Left ventricle myocardium inferior (tissue), 1 donor: Measurements from ENCODE around the gene IL1RAPL1. TPM values are rescaled to one million over a fixed set of nuclear protein-coding genes. Genes with fewer than 3 reads are reported as not detected.

ENCODE experiments used
- DNase-seq: peaks from one replicate; pipeline ENCODE4 v3.0.0-alpha.2; 2020
- H3K27ac ChIP-seq: fragments of 200-600 bp; replicated peaks from 2 replicates; pipeline ENCODE4 v1.8.0; 2021
- H3K27me3 ChIP-seq: fragments of 200-600 bp; 2 replicates; pipeline ENCODE4 v1.8.0; 2021; ENCODE audit warnings: low read depth
- H3K36me3 ChIP-seq: fragments of 200-600 bp; 2 replicates; pipeline ENCODE4 v1.8.0; 2021
- H3K4me1 ChIP-seq: fragments of 200-600 bp; 2 replicates; pipeline ENCODE4 v1.8.0; 2021
- H3K4me3 ChIP-seq: fragments of 200-600 bp; 2 replicates; pipeline ENCODE4 v1.8.0; 2021; ENCODE audit warnings: mild to moderate bottlenecking, moderate library complexity
- H3K9me3 ChIP-seq: fragments of 200-600 bp; replicated peaks from 2 replicates; pipeline ENCODE4 v1.8.0; 2021
- intact Hi-C: fragments of 100-400 bp; cut with micrococcal nuclease; formaldehyde crosslinking; loops from one replicate; pipeline ENCODE4 v1.11.0; 2022
- total RNA-seq: library from RNA; stranded (reverse); fragmentation: NEBNext Ultra II Directional; extraction: Animal tissue kit (Norgen Biotek cat#: 25700); gene quantifications from one replicate; pipeline ENCODE4 v1.2.1, GENCODE V29; 2021
- TF ChIP-seq, protein P1 (sequence below): fragments of 200-600 bp; IDR thresholded peaks from 2 replicates; pipeline ENCODE4 v1.8.0; 2021; ENCODE audit warnings: antibody characterized with exemption, mild to moderate bottlenecking, borderline replicate concordance
- donor health status: DM: no; HTN: yes; CAD: no; lungs with severe emphysema.

IL1RAPL1 gene
- total RNA-seq, 1 donor from 2014 or later, result 1.9 TPM

DNA sequence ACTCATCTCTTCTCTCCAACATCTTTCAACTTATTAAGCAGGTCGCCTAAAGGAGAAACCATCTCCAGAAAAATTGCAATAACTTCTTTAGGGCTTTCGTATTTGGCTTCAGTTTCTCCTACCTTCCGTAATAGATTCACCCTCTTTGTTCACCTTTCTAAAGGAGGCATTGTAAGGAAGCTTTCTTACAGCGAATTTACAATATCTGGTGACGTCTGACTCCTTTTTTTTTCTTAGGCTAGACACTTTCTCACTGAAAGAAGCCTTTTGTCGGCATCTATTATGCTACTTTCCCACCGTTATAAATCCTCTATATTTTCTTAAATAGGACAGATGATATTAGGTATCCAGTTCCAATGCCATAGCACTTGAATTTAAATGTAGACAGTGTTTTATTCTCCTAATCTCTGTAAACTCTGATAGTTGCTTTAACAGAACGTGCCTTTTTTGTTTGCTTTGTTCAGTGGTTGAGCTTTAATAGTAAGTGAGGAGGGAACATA lies 302.4 kb downstream of the IL1RAPL1 start:
- H3K4me1 ChIP-seq, result no peaks in the 10 kb centered on the region
- intact Hi-C loops, result no loop called here
- TF ChIP-seq, protein P1, sequence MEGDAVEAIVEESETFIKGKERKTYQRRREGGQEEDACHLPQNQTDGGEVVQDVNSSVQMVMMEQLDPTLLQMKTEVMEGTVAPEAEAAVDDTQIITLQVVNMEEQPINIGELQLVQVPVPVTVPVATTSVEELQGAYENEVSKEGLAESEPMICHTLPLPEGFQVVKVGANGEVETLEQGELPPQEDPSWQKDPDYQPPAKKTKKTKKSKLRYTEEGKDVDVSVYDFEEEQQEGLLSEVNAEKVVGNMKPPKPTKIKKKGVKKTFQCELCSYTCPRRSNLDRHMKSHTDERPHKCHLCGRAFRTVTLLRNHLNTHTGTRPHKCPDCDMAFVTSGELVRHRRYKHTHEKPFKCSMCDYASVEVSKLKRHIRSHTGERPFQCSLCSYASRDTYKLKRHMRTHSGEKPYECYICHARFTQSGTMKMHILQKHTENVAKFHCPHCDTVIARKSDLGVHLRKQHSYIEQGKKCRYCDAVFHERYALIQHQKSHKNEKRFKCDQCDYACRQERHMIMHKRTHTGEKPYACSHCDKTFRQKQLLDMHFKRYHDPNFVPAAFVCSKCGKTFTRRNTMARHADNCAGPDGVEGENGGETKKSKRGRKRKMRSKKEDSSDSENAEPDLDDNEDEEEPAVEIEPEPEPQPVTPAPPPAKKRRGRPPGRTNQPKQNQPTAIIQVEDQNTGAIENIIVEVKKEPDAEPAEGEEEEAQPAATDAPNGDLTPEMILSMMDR, result no peak
- H3K36me3 ChIP-seq, result no peaks in the 10 kb centered on the region
- DNase-seq, result no peak
- H3K27me3 ChIP-seq, result no peaks in the 10 kb centered on the region
- H3K27ac ChIP-seq, result no peak overlapping the region
- no peaks in the 10 kb centered on the region for H3K9me3 ChIP-seq
- H3K4me3 ChIP-seq, result no peak overlapping the region

DNA sequence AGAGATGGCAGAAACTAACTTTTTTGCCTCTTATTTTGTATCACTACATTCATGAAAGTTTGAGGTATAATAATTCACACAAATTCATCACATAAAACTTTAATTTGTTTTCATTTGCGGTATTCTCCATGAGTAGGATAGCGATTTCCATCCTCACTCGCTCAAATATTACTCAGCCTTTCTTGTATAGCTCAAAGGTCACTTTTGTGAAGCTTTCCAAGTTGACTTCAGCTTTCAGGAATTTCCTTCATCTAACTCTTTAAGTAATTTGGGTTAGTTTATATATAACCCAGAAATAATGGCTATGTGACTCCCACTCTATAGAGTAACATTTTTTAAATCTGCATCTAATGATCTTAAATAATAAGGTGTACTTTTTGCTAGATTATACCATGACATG lies 314.4 kb downstream of the IL1RAPL1 start:
- no peaks in the 10 kb centered on the region for H3K4me1 ChIP-seq
- H3K27ac ChIP-seq, result no peak overlapping the region

DNA sequence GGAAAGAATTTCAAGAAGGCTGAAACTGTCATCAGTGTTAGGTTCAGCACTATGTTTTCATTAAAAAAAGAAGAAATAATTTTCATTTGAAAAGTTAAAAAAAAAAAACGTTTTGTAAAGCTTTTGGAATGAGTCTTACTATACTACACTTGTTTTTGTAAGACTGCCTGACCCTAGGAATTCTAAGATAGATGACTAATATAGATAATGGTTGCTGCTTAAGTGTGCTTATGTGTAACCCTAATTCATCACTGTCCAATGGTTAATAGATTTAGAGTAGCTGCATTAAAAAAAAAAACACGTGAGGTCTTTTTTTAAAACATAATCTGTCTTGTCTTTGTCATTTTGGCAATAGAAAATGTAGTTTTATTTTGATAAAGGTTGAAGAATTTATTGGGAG lies 323.2 kb downstream of the IL1RAPL1 start:
- intact Hi-C loops, result no loop called here

More for the DNA sequence above, 314.4 kb downstream of the IL1RAPL1 start:
- Histone ChIP-seq H3K36me3 (no peaks in the 10 kb centered on the region), H3K4me3 (no peak overlapping the region), H3K9me3 (no peaks in the 10 kb centered on the region), H3K27me3 (no peaks in the 10 kb centered on the region)
- no peak for DNase-seq
- intact Hi-C loops, result no loop called here
- TF ChIP-seq, protein P1, result no peak

DNA sequence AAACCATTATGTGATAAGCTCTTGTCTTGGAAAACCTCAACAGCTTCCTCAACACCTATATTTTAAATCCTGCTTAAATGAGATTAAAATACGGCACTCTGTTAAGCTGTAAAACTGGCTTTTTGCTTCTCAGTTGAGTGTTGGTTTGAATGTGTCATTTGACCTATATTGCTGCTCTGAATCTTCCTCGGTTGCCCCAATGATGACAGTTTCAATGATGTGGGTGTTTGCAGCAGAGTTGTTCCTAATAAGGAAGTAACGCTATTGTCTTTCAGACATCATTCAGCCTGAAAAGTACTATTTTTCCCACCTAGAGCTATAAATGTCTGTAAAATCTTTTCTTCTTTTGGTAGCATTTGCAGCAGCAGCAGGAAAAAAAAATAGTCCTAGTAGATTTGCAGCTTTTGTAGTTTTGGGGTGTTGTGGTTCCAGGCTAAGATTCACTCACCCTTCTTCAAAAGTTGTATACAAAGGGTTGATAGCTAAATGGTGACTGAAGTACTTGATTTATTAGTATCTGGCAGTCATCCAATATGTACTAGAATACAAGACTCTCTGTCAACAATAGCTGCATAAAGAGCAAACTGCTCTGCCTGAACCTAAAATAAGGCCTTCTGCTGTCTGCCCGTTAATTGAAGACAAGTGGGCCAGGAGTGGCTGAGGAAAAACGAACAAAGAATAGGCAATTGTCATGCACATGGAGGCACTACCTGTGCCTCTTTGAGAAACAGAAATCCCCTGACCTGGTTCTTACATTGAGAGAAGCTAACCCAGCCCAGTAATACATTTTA lies 333.1 kb downstream of the IL1RAPL1 start:
- no peak for DNase-seq
- H3K4me1 ChIP-seq, result peaks cover 11% of the 10 kb centered on the region
- no peak overlapping the region for H3K4me3 ChIP-seq
- no peaks in the 10 kb centered on the region for H3K27me3 ChIP-seq
- intact Hi-C loops, result no loop called here
- no peaks in the 10 kb centered on the region for H3K9me3 ChIP-seq
- no peak overlapping the region for H3K27ac ChIP-seq
- TF ChIP-seq, protein P1, result no peak
- H3K36me3 ChIP-seq, result no peaks in the 10 kb centered on the region

More for the DNA sequence above, 323.2 kb downstream of the IL1RAPL1 start:
- Histone ChIP-seq H3K4me3 (no peak overlapping the region), H3K27me3 (no peaks in the 10 kb centered on the region), H3K36me3 (no peaks in the 10 kb centered on the region), H3K27ac (no peak overlapping the region), H3K4me1 (no peaks in the 10 kb centered on the region), H3K9me3 (no peaks in the 10 kb centered on the region)
- TF ChIP-seq, protein P1, result no peak
- no peak for DNase-seq

DNA sequence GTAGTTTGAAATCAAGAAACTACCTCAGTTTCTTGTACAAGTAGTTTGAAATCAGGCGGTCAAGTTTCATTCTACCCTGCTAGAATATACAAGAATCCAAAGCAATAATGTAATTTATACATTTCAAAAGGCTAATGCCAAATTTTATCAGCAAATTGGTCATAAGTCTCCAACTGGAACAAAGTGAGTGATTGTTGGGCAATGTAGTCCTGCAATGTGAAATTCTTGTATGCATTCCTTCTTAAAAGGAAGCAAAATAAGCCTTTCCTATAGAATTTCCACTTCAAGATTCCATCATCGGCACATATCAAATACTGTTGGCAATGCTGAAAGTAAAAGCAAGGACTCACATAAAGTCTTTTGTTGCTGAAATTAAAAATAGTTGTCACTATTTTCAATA lies 334.9 kb downstream of the IL1RAPL1 start:
- Histone ChIP-seq H3K4me1 (peaks cover 11% of the 10 kb centered on the region), H3K36me3 (no peaks in the 10 kb centered on the region), H3K4me3 (no peak overlapping the region), H3K27me3 (no peaks in the 10 kb centered on the region), H3K9me3 (no peaks in the 10 kb centered on the region), H3K27ac (no peak overlapping the region)
- intact Hi-C loops, result no loop called here
- DNase-seq, result no peak
- TF ChIP-seq, protein P1, result no peak
